K562 (cell line): ENCODE measurements around the gene KLK13. TPM values are rescaled to one million over a fixed set of nuclear protein-coding genes. Genes with fewer than 3 reads are reported as not detected.

Experiments
- ATAC-seq: fragments of 200-7000 bp; cut with Tn5 transposase; 3 replicates; pipeline ENCODE4 v1.9.1; 2020; ENCODE audit warnings: moderate library complexity
- BruUV-seq: library from RNA; stranded (reverse); fragments of 400-500 nt; replicated peaks from 2 replicates; lab custom pipeline; 2021; lab: Mats Ljungman, UMichigan
- CTCF ChIA-PET: fragments of 300-600 bp; formaldehyde crosslinking; extraction: SDS; loops from one replicate; lab custom pipeline; 2021; ENCODE audit warnings: low intra/inter-chr PET ratio; lab: Yijun Ruan, JAX
- POLR2A ChIA-PET: fragments of 300-600, 350-650 bp; sonication (Branson Sonifier 250); formaldehyde crosslinking; extraction: SDS; loops from one replicate; lab custom pipeline; 2021; ENCODE audit warnings: antibody characterized with exemption, inconsistent platforms; lab: Yijun Ruan, JAX
- DNase-seq, 4 experiments: peaks; one replicate each; pipeline versions ENCODE4 v3.0.0 to v3.0.0-alpha.2; 2011 to 2018; ENCODE audit warnings: low spot score in 3 of 4, mixed read lengths in 3 of 4; ENCODE audit errors: extremely low read depth in 1 of 4
- FAIRE-seq: peaks from 2 replicates; lab custom pipeline; 2011; peaks lifted over from hg19 to GRCh38; lab: Jason Lieb, UNC
- H2AFZ ChIP-seq: 2 replicates; pipeline ENCODE4 v1.6.0; 2011; ENCODE audit warnings: low read depth, low read length, control low read depth, inconsistent platforms
- H3K27ac ChIP-seq: fragments of 200-600 bp; 3 replicates; pipeline ENCODE4 v1.8.0; 2011; ENCODE audit warnings: low read depth, mild to moderate bottlenecking, control low read depth, inconsistent platforms, low read length, moderate library complexity, mixed read lengths; ENCODE audit errors: extremely low read depth
- H3K27me3 ChIP-seq, 2 experiments: fragments of 300-600 bp in 1 of 2; 2 replicates in 1 of 2; 3 replicates in 1 of 2; pipeline versions ENCODE4 v1.6.0 to v1.8.0; 2011; ENCODE audit warnings: inconsistent platforms in 2 of 2, low read length in 2 of 2, mild to moderate bottlenecking in 1 of 2, mixed read lengths in 1 of 2, moderate library complexity in 1 of 2; ENCODE audit not compliant: control insufficient read depth in 2 of 2, insufficient read depth in 2 of 2
- H3K36me3 ChIP-seq: fragments of 300-600 bp; 3 replicates; pipeline ENCODE4 v1.8.0; 2011; ENCODE audit warnings: mild to moderate bottlenecking, low read length, inconsistent platforms; ENCODE audit not compliant: control insufficient read depth, insufficient read depth
- H3K4me1 ChIP-seq, 2 experiments: fragments of 200-600 bp in 1 of 2; replicated peaks in 1 of 2; 2 replicates in 1 of 2; 3 replicates in 1 of 2; pipeline versions ENCODE4 v1.5.1 to v1.8.0; 2011; ENCODE audit warnings: inconsistent platforms in 2 of 2, low read length in 2 of 2, mild to moderate bottlenecking in 1 of 2, mixed read lengths in 1 of 2, moderate library complexity in 1 of 2; ENCODE audit not compliant: control insufficient read depth in 2 of 2, insufficient read depth in 2 of 2
- H3K4me2 ChIP-seq: 2 replicates; pipeline ENCODE4 v1.6.1; 2011; ENCODE audit warnings: low read length, control low read depth, inconsistent platforms, mixed read lengths; ENCODE audit not compliant: insufficient read depth
- H3K4me3 ChIP-seq: fragments of 200-600 bp; sonication (generic), shearing (Covaris generic); 2 replicates; pipeline ENCODE4 v1.5.1; 2016; ENCODE audit warnings: control low read depth, inconsistent platforms
- H3K79me2 ChIP-seq: fragments of 200-600 bp; 3 replicates; pipeline ENCODE4 v1.8.0; 2011; ENCODE audit warnings: low read length, inconsistent platforms; ENCODE audit not compliant: control insufficient read depth, insufficient read depth
- H3K9ac ChIP-seq, 2 experiments: 2 replicates each; pipeline versions ENCODE4 v1.6.0 to v1.6.1; 2011; ENCODE audit warnings: low read depth in 2 of 2, low read length in 2 of 2, control low read depth in 1 of 2, inconsistent platforms in 1 of 2, mild to moderate bottlenecking in 1 of 2, mixed read lengths in 1 of 2; ENCODE audit not compliant: insufficient read depth in 1 of 2
- H3K9me1 ChIP-seq: one replicate; pipeline ENCODE4 v1.6.0; 2011; ENCODE audit warnings: inconsistent platforms, mild to moderate bottlenecking, low read length, moderate library complexity; ENCODE audit not compliant: control insufficient read depth, insufficient read depth
- H3K9me3 ChIP-seq: replicated peaks from 2 replicates; pipeline ENCODE4 v1.5.1; 2011; ENCODE audit warnings: low read depth, low read length, inconsistent platforms; ENCODE audit not compliant: control insufficient read depth, insufficient read depth
- H4K20me1 ChIP-seq: replicated peaks from 2 replicates; pipeline ENCODE4 v1.6.1; 2011; ENCODE audit warnings: low read length, inconsistent platforms, mixed read lengths; ENCODE audit not compliant: control insufficient read depth, insufficient read depth
- FOXJ3 ChIP-seq: sonication (generic); formaldehyde crosslinking; IDR thresholded peaks from 2 replicates; pipeline ENCODE4 v1.4.0; 2020; ENCODE audit warnings: mild to moderate bottlenecking, missing genetic modification reagents
- KDM1A ChIP-seq, 2 experiments: fragments of 450-650 bp; IDR thresholded peaks; 2 replicates each; pipeline ENCODE4 v1.6.1; 2016; ENCODE audit warnings: mild to moderate bottlenecking in 2 of 2
- TAF9B ChIP-seq: fragments of 450-650 bp; IDR thresholded peaks from 2 replicates; pipeline ENCODE4 v1.6.1; 2018; ENCODE audit warnings: mild to moderate bottlenecking; ENCODE audit not compliant: partially characterized antibody
- ZBTB7A ChIP-seq: IDR thresholded peaks from 2 replicates; pipeline ENCODE4 v1.6.1; 2011; ENCODE audit warnings: low read depth, mild to moderate bottlenecking, low read length, moderate library complexity, borderline replicate concordance; ENCODE audit not compliant: control insufficient read depth
- ZNF551 ChIP-seq: fragments of 250-450 bp; sonication (Bioruptor Pico); IDR thresholded peaks from 2 replicates; pipeline ENCODE4 v1.5.0; 2021; ENCODE audit warnings: mild to moderate bottlenecking, moderate library complexity
- WGBS: fragments of 100-300 bp; shearing (Covaris generic); methylation state at CpG from one replicate; pipeline ENCODE4 v1.1.6; 2016; ENCODE audit warnings: low coverage, mixed read lengths; ENCODE audit not compliant: insufficient coverage; ENCODE audit errors: missing lambda C conversion rate; 5-methylcytosine and 5-hydroxymethylcytosine counted together
- in situ Hi-C: fragments of 300-500 bp; cut with MboI; formaldehyde crosslinking; loops from 4 replicates; pipeline ENCODE4 v1.15.0; 2018; ENCODE audit warnings: inconsistent platforms, mixed read lengths
- intact Hi-C: fragments of 100-400 bp; cut with micrococcal nuclease; formaldehyde crosslinking; loops from 2 replicates; pipeline ENCODE4 v1.14.2; 2022
- polyA plus RNA-seq, 8 experiments: library from polyadenylated mRNA; depleted of rRNA in 4 of 8; stranded (reverse) in 5 of 8; unstranded in 3 of 8; fragments of >200 nt; fragmentation: Nextera tagmentation in 2 of 8; fragmentation: Illumina TruSeq in 1 of 8; extraction: Ambion mirVana in 2 of 8; extraction: Trizol in 1 of 8; gene quantifications; 2 replicates each; pipeline versions ENCODE4 v1.2.1 to v1.2.3, GENCODE V29; 2011 to 2014; ENCODE audit warnings: inconsistent platforms in 1 of 8, missing spikeins in 1 of 8
- total RNA-seq, 7 experiments: library from RNA; depleted of rRNA in 6 of 7; stranded (reverse); fragments of >200 nt in 6 of 7; fragmentation: Illumina TruSeq in 2 of 7; extraction: Trizol in 2 of 7; gene quantifications; 2 replicates each; pipeline versions ENCODE4 v1.2.1 to v1.2.3, GENCODE V29; 2011 to 2021; ENCODE audit warnings: low replicate concordance in 1 of 7

The KLK13 gene
- total and polyA plus RNA-seq, 9 of the 15 experiments (the other 6 are each of a cell fraction or from before 2014, with no cell fraction given): 0.72 to 9.0 (median 2.3) TPM

DNA sequence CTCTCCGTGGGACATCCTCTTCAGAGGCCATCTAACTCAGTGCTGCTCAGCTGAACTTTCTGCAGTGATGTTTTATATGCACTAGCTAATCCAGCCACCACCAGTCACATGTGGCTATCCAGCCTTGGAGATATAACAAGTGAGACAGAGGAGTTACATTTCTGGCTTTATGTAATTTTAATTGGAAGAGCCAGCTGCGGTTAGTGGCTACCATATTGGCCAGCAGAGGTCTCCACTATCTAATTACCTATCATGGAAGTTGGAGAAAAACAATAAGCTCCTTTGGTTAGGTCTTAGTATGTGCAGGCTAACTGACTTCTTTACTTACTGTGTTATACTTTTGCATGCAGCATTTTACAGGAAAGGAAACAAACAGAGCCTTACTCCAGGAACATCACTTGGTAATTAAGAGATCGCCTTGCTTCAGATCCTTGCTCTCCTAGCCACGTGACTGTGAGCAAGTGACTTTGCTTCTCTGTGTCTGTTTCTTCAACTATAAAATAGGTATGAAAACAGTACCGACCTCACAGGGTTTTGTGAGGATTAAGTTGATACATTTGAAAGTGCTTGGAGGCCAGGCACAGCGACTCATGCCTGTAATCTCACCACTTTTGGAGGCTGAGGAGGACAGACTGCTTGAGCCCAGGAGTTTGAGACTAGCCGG is 43.8 kb downstream of the KLK13 start (continued):
- TF ChIP-seq KDM1A (IDR thresholded peaks at IDR 0.05) (no peak), FOXJ3 (CRISPR knock-in tag) (no peak), TAF9B (no peak)

DNA sequence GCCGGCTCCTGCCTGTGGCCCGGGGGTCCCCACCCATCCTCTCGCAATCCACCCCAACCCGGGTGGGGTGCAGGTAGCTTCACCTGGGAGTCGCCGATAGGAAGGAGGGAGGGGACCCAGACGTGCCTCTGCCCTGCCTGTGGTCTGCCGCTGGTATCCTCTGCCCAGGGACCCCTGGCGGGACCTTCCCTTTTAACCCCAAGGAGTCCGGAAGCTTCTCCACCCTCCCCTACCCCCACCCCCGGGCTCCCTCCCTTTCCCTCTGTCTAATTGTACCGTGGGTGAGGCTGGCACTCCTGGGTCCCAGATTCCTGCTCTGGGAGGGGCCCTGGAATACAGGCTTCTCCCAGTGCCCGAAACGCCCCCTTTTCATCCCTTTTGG is 45.4 kb downstream of the KLK13 start, which contains the start of gene KLK10:
Gene KLK10, minus strand, starts transcription at position 166 of the 382 bp plus-strand sequence. CDS start 579 bp downstream, outside the sequence.
- ChIA-PET CTCF (interaction anchor here (4.4 kb wide), 1 partner anchor 76 kb away, joined by 35 read pairs; no protein-coding TSS in a partner anchor), POLR2A (no interaction called here)
- no peak for ATAC-seq
- Histone ChIP-seq H3K27me3 (peaks cover 13 to 44% of the 10 kb centered on the region in 2 experiments), H3K4me2 (peak within 1 kb of the TSS; percentile 7; the same call in 1 of the 2 replicates), H3K4me1 (peaks cover 4 to 28% of the 10 kb centered on the region in 2 experiments), H3K9me1 (no peaks in the 10 kb centered on the region), H3K79me2 (no peaks in the 10 kb centered on the region), H4K20me1 (0 out of 2 replicates have a peak, but pooled peaks cover 8% of the 10 kb centered on the region), H3K9ac (no peak within 1 kb of the TSS; a peak in 1 of 4 replicates), H3K27ac (no peak within 1 kb of the TSS), H3K9me3 (no peaks in the 10 kb centered on the region), H3K4me3 (no peak within 1 kb of the TSS), H2AFZ (no peak within 1 kb of the TSS), H3K36me3 (no peaks in the 10 kb centered on the region)
- FAIRE-seq: no peak
- intact Hi-C loops: no loop called here
- BruUV-seq: no TSS peak
- DNase-seq: no peak
- TF ChIP-seq TAF9B (no peak), ZNF551 (CRISPR knock-in tag) (no peak), ZBTB7A (0 out of 2 replicates have a peak, but pooled peaks have one; percentile 0)
- in situ Hi-C loops: no loop called here
- 17% methylated on average over 4 of the region's 14 CpGs for WGBS
